ENCODE measurements around the gene PTGES2. TPM values are rescaled to one million over a fixed set of nuclear protein-coding genes. Genes with fewer than 3 reads are reported as not detected.

The PTGES2 gene
- total and polyA plus RNA-seq, 9 of the 15 experiments (the other 6 are each of a cell fraction or from before 2014, with no cell fraction given) = 2.4 to 196 (median 90.1) TPM

DNA sequence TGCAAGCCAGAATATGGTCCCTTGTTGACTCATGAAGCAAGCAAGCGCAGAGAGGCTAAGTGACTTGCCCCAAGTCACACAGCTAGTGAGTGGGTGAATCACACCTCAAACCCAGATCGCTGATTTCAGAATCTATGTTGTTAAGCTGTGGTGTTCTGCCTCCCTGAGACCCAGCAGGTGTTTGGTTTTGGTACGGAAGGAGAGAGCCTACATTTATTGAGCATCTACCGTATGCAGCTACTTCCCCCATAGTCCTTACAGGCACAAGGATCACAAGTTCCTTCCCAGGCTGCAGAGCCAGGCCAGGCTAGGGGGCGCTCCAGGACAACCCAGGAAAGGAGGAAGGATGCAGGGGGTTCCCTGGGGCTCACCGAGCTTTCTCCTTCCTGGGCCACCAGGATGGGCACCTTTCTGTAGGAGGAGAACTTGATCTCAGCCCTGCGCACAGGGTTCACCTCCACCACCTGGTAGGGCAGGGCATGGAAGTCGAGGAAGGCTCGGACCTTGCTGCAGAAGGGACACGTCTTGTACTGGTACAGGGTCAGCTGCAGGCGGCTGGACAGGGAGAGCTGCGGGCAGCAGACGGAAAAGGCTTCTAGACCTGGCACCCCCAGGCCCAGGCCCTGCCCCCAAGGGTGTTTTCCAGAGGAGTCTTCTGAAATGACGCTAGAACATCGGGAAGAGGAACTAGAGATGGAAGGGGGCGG lies 2.5 kb downstream of the PTGES2 start (continued):
- TF ChIP-seq STAG1 (CRISPR knock-in tag; IDR thresholded peaks at IDR 0.05; ENCODE audit: borderline replicate concordance) (peak; percentile 38; the same call in 1 of the 2 replicates), SNIP1 (IDR thresholded peaks at IDR 0.05; ENCODE audit: low read depth) (no peak), ZNF717 (CRISPR knock-in tag; IDR thresholded peaks at IDR 0.05) (no peak), GATAD2A (IDR thresholded peaks at IDR 0.05) (no peak), HNRNPL (IDR thresholded peaks at IDR 0.05; ENCODE audit: low read depth, low read length) (no peak), TSHZ1 (CRISPR knock-in tag; IDR thresholded peaks at IDR 0.05) (no peak), ZNF316 (IDR thresholded peaks at IDR 0.05) (no peak), SIN3A (IDR thresholded peaks at IDR 0.05; ENCODE audit: borderline replicate concordance in 2 of 2, control insufficient read depth in 1 of 2, low read depth in 2 of 2, low read length in 2 of 2) (no peak), ZNF324 (CRISPR knock-in tag; IDR thresholded peaks at IDR 0.05) (no peak), SPI1 (IDR thresholded peaks at IDR 0.05; ENCODE audit: borderline replicate concordance, low read depth, low read length) (peak; percentile 53; the same call in 1 of the 2 replicates), MTA1 (IDR thresholded peaks at IDR 0.05; ENCODE audit: borderline replicate concordance) (no peak), TCFL5 (CRISPR knock-in tag; conservative IDR thresholded peaks at IDR 0.05) (no peak), ZNF551 (CRISPR knock-in tag; IDR thresholded peaks at IDR 0.05) (no peak), MECOM (CRISPR knock-in tag; IDR thresholded peaks at IDR 0.05) (no peak), FOXA3 (CRISPR knock-in tag; conservative IDR thresholded peaks at IDR 0.05 in 1 of 2, IDR thresholded peaks at IDR 0.05 in 1 of 2) (peak in 1 of 2 experiments; percentile 78; a peak in 2 of 4 replicates)
- TF ChIP-seq, protein P1, sequence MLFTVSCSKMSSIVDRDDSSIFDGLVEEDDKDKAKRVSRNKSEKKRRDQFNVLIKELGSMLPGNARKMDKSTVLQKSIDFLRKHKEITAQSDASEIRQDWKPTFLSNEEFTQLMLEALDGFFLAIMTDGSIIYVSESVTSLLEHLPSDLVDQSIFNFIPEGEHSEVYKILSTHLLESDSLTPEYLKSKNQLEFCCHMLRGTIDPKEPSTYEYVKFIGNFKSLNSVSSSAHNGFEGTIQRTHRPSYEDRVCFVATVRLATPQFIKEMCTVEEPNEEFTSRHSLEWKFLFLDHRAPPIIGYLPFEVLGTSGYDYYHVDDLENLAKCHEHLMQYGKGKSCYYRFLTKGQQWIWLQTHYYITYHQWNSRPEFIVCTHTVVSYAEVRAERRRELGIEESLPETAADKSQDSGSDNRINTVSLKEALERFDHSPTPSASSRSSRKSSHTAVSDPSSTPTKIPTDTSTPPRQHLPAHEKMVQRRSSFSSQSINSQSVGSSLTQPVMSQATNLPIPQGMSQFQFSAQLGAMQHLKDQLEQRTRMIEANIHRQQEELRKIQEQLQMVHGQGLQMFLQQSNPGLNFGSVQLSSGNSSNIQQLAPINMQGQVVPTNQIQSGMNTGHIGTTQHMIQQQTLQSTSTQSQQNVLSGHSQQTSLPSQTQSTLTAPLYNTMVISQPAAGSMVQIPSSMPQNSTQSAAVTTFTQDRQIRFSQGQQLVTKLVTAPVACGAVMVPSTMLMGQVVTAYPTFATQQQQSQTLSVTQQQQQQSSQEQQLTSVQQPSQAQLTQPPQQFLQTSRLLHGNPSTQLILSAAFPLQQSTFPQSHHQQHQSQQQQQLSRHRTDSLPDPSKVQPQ (CRISPR knock-in tag; IDR thresholded peaks at IDR 0.05; ENCODE audit: borderline replicate concordance) = no peak
